ENCODE measurements around the gene SLC17A7. TPM values are rescaled to one million over a fixed set of nuclear protein-coding genes. Genes with fewer than 3 reads are reported as not detected.

Gene SLC17A7
- total and polyA plus RNA-seq, 2 donors (not counting 1 experiment from before 2014, with no cell fraction given) = 0.60 to 0.89 TPM

DNA sequence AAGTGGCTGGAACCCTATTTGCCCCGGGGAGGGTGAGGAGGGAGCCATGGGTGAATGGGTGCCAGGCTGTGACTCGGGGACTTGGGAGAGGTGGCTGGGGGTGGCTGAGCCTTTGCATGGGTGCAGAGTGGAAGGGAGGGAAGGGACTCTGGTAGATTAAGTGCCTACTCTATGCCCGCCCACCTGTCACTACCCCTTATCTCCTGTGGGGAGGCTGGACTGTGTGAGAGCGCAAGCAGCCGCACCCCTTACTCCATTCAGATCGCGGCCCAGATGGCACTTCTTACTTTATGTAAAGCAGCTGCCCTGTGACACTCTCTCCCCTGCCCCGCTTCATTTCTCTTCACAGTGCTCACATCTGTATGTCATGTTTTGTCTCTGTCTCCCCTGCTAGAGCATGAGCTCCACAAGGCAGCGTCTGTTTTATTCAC lies 50.4 kb downstream of the SLC17A7 start:
- Histone ChIP-seq H3K27ac (ENCODE audit: low read length in 2 of 2) (peak overlapping the region; percentile 51 to 65), H3K9me3 (ENCODE audit: control extremely low read depth in 1 of 3, control insufficient read depth in 2 of 3, insufficient read depth in 1 of 3, low read length in 2 of 3) (peaks cover 0 to 6% (median 0%) of the 10 kb centered on the region in 3 donors), H2AFZ (ENCODE audit: insufficient read depth, low read depth, low read length, poor library complexity, severe bottlenecking) (peak overlapping the region; percentile 65), H3K27me3 (replicated peaks in 1 of 4; ENCODE audit: control extremely low read depth in 1 of 4, control insufficient read depth in 3 of 4, insufficient read depth in 4 of 4, low read length in 3 of 4) (no peaks in the 10 kb centered on the region), H3K79me2 (ENCODE audit: control insufficient read depth, insufficient read depth, low read length) (no peaks in the 10 kb centered on the region), H3K4me1 (ENCODE audit: control insufficient read depth in 2 of 2, insufficient read depth in 2 of 2, low read length in 2 of 2) (peaks cover 21 to 46% of the 10 kb centered on the region in 2 donors), H4K20me1 (ENCODE audit: control insufficient read depth, insufficient read depth, low read length, poor library complexity, severe bottlenecking) (no peaks in the 10 kb centered on the region), H3K36me3 (replicated peaks in 1 of 2; ENCODE audit: control extremely low read depth in 1 of 2, control insufficient read depth in 1 of 2, extremely low read depth in 1 of 2, insufficient read depth in 2 of 2, low read length in 1 of 2) (no peaks in the 10 kb centered on the region), H3K4me3 (ENCODE audit: control extremely low read depth in 1 of 5, extremely low read depth in 1 of 5, insufficient read depth in 1 of 5, low read depth in 2 of 5, low read length in 4 of 5) (peak overlapping the region in 2 of 5 experiments; percentile 1 to 32), H3K9ac (ENCODE audit: low read length) (peak overlapping the region; percentile 48), H3K4me2 (replicated peaks; ENCODE audit: low read depth, low read length, poor library complexity, severe bottlenecking) (peak overlapping the region; percentile 62)
- TF ChIP-seq, protein P1, sequence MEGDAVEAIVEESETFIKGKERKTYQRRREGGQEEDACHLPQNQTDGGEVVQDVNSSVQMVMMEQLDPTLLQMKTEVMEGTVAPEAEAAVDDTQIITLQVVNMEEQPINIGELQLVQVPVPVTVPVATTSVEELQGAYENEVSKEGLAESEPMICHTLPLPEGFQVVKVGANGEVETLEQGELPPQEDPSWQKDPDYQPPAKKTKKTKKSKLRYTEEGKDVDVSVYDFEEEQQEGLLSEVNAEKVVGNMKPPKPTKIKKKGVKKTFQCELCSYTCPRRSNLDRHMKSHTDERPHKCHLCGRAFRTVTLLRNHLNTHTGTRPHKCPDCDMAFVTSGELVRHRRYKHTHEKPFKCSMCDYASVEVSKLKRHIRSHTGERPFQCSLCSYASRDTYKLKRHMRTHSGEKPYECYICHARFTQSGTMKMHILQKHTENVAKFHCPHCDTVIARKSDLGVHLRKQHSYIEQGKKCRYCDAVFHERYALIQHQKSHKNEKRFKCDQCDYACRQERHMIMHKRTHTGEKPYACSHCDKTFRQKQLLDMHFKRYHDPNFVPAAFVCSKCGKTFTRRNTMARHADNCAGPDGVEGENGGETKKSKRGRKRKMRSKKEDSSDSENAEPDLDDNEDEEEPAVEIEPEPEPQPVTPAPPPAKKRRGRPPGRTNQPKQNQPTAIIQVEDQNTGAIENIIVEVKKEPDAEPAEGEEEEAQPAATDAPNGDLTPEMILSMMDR (IDR thresholded peaks at IDR 0.05) = no peak
- TF ChIP-seq EZH2 (IDR thresholded peaks at IDR 0.05; ENCODE audit: borderline replicate concordance, insufficient read depth, low read depth, low read length, poor library complexity, severe bottlenecking) = no peak
- ChIA-PET POLR2A (interaction anchor here (0.5 to 2.9 kb wide), 14 partner anchors 12 to 308 kb away, joined by 3 to 18 read pairs (median 4); partner anchors contain the start of genes CD37, FLT3LG and TEAD2), CTCF (interaction anchor here (0.6 to 5.9 kb wide), 52 partner anchors 8 to 289 kb away, joined by 3 to 54 read pairs (median 6); partner anchors contain the start of genes ALDH16A1, CD37, FLT3LG and GFY)
- 15% methylated on average over 4 of the region's 9 CpGs for WGBS (ENCODE audit: insufficient coverage)
- Mint-ChIP-seq H3K4me1 (peaks cover 41% of the 10 kb centered on the region), H3K27me3 (no peaks in the 10 kb centered on the region), H3K4me3 (peak overlapping the region; percentile 61), H3K9me3 (ENCODE audit: insufficient read depth) (no peaks in the 10 kb centered on the region), H3K27ac (peak overlapping the region; percentile 92)
- intact Hi-C loops (cut with micrococcal nuclease) = loop anchor here (1.0 to 5.0 kb wide), 5 partner anchors 28 to 164 kb away; partner anchors contain the start of genes CD37, DKKL1 and GFY
- peak; percentile 85 for DNase-seq
- ATAC-seq (ENCODE audit: low read depth) = peak; percentile 82
